B cell (primary cell): ENCODE results near the gene NT5C1B.

ENCODE experiments used
- CTCF ChIP-seq: fragments of 200-600 bp; IDR thresholded peaks from one replicate; pipeline ENCODE4 v1.8.0; 2022; ENCODE audit warnings: antibody characterized with exemption, mild to moderate bottlenecking
- EZH2 ChIP-seq: IDR thresholded peaks from 2 replicates; pipeline ENCODE4 v1.6.1; 2012; ENCODE audit warnings: borderline replicate concordance, low read depth, mild to moderate bottlenecking, moderate library complexity, low read length; ENCODE audit not compliant: insufficient read depth, poor library complexity, severe bottlenecking

GRCh38 chr2:18588802-18589201 is 567 bp downstream of the NT5C1B start:
- no peak for TF ChIP-seq CTCF
- TF ChIP-seq EZH2 = no peak
